HG03378 (cell line): ENCODE data around the gene SGTA.
A peak's percentile ranks its signal among the peaks of the same experiment; 100 is the strongest.
"Not testable (repeated sequence)": the region's sequence is repeated elsewhere in the genome, so short reads cannot be mapped to it uniquely, and the experiment has no call there.

ENCODE experiments used
- ATAC-seq: cut with Tn5 transposase; IDR thresholded peaks from one replicate; pipeline ENCODE4 v1.9.1; 2021; ENCODE audit warnings: mild to moderate bottlenecking, moderate library complexity; ENCODE audit not compliant: unreplicated experiment

Gene SGTA

DNA sequence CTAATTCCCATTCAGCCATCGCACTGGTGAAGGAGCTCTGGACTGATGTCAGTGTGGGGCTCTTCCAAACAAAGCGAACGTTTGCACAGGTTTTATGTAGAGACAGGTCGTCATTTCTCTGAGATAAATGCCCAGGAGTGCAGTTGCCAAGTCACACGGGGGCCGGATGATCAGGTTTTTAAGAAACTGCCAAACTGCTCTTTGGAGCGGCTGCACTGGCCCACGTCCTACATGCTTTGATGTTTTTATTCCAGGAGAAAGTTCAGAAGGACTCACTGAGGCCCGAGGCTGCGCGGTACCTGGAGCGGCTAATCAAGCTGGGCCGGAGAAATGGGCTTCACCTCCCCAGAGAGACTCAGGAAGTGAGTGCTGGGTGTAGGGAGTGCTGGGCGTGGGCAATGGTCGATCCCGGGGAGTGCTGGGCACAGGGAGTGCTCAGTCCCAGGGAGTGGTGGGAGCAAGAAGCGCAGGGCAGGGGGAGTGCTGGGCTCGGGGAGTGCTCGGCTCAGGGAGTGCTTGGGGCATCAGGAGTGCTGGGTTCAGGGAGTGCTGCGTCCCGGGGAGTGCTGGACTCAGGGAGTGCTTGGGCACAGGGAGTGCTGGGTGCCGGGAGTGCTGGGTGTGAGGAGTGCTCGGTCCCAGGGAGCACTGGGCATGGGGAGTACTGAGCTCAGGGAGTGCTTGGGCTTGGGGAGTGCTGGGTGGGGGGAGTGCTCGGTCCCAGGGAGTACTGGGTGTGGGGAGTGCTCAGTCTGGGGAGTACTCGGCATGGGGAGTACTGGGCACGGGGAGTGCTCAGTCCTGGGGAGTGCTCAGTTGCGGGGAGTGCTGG is 13.0 kb upstream of the SGTA start:
- ATAC-seq: no peak

DNA sequence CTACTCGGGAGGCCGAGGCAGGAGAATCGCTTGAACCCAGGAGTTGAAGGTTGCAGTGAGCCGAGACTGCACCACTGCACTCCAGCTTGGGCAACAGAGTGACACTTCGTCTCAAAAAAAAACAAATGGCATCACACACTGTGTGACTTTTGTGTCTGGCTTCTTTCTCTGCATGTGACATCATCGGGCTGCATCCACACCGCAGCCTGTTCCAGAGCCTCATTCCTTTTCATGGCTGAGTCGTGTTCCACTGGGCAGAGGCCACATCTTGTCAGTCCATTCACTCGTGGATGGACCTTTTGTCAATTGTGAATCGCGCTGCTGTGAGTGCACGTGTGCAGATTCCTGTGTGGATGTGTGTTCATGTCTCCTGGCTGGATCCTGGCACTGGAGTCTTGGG is 10.5 kb upstream of the SGTA start:
- no peak for ATAC-seq

DNA sequence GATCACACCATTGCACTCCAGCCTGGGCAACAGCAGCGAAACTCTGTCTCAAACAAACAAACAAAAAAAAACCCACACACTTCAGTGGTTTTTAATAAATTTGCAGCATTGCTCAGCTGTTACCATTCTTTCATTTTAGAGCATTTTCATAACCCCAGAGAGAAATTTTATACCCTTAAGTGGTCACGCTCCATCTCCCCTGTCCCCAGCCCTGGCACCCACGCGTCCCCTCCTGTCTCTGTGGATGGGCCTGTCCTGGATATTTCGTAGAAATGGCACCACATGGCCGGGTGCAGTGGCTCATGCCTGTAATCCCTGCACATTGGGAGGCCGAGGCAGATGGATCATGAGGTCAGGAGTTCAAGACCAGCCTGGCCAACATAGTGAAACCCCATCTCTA is 10.1 kb upstream of the SGTA start:
- ATAC-seq: no peak

DNA sequence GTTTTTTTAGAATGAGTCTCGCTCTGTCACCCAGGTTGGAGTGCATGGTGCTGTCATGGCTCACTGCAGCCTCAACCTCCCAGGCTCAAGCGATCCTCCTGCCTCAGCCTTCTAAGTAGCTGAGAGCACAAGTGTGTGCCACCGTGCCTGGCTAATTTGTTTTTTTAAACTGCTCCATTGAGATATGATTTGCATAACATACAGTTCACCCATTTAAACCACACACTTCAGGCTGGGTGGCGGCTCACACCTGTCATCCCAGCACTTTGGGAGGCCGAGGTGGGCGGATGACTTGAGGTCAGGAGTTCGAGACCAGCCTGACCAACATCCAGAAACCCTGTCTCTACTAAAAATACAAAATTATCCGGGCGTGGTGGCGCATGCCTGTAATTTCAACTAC is 9.6 kb upstream of the SGTA start:
- ATAC-seq: not testable (repeated sequence)

DNA sequence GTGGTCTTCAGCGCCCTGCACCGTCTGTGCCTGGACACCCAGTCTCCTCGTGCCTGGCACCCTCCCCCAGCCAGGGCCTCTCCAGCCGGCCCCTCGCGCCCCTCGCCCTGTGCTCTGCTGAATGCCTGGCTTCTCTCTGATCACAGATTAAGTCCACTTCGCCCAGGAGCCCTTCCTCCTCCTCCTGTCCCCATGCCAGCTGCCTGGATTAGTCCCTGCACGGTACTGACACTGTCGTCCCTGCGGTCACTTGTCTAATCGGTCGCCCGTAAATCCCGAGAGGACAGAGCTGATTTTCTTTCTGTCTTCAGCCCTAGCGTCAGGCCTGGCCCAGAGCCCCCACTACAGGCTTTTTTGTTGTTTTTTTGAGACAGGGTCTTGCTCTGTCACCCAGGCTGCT is 8.8 kb upstream of the SGTA start:
- ATAC-seq: no peak

DNA sequence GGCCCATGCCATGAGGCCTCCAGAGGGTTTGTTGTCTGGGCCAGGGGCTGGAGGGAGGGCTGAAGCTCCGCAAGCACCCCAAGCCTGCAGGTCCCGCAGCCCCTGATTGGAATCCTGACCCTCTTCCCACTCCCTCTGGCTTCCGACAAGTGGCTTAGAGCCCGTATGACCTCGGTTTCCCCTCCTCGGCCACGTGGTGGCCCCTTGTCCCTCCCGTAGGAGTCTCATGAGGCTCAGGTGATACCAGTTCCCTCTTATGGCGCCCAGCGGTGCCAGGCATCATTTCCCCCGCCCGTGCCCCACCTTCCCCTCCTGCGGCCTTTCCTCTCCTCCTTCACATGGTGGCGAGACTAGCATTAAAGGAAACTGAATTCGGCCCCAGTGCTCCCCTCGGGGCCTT is 8.4 kb upstream of the SGTA start:
- ATAC-seq: no peak

DNA sequence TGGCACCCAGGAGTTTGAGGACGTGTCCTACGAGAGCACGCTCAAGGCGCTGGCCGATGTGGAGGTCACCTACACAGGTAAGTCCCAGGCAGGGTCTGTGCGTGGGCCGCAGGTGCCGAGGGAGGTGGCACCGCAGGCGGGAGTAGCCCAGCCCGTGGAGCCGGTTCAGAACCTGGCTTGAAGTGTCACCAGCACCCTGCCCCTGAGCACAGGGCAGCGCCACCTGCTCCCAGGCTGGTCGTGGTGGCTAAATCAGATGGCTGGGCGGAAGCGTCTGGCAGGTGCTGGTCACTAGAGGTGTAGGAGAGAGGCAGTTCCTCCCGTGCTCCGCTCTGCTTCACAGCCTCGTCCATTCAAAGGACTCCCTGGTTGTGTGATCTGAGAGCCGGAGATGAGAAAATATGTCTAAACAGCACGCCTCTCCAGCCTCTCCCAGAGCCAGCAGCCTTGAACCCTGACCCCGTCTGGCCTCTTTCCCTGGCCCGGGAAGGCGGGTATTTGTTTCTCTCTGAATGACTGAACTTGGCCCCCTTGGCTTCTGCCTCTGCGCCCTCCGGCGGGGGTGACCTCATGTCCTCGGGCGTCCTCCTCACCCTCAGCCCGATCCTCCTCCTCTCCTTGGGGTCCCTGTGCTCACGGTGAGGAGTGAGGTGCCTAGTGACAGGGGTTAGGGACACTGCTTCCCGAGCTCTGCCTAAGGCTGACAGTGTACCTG is 7.6 kb upstream of the SGTA start:
- ATAC-seq: no peak

DNA sequence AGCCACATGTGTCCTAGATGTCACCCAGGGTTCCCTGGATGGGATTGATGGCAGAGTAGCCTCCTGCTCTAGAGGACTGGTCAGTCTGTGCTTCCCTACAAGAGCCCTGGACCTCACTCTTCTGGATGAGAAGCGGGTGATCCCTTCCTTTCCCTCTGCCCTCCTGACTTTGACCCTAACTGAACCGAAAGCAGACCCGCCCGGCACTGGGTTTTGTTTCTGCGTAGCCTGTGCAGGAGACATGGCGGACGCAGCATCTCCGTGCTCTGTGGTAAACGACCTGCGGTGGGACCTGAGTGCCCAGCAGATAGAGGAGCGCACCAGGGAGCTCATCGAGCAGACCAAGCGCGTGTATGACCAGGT is 7.1 kb upstream of the SGTA start:
- ATAC-seq: no peak

DNA sequence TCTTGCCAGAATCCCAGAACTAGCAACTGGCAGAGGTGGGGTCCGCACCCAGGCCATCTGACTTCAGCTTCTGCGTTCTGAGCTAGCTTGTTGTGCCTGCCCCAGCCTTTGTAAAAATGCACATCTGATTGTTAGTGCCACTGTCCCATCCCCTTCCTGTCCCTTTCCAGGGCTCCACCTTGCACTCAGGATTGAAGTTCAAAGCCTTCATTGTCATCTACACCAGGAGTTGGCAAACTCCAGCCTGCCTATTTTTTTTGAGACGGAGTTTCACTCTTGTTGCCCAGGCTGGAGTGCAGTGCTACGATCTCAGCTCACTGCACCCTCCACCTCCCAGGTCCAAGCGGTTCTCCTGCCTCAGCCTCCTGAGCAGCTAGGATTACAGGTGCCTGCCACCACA is 5.2 kb upstream of the SGTA start:
- ATAC-seq: no peak

DNA sequence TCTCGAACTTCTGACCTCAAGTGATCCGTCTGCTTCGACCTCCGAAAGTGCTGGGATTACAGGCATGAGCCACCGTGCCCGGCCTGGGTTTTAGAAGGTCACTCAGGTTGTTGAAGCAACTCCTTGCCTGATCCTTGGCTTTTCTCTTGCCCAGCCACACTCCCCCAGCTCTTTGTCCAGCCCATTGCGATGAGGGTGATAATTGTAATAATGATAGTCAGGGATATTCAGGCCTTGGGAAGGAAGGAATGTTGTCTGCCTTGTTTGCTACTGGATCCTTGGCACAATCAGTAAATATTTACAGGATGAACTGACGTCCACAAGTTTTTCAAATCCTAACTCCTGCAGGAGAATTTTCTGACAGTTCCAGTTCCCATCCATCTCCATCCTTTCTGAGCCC is 4.0 kb upstream of the SGTA start:
- ATAC-seq: no peak

DNA sequence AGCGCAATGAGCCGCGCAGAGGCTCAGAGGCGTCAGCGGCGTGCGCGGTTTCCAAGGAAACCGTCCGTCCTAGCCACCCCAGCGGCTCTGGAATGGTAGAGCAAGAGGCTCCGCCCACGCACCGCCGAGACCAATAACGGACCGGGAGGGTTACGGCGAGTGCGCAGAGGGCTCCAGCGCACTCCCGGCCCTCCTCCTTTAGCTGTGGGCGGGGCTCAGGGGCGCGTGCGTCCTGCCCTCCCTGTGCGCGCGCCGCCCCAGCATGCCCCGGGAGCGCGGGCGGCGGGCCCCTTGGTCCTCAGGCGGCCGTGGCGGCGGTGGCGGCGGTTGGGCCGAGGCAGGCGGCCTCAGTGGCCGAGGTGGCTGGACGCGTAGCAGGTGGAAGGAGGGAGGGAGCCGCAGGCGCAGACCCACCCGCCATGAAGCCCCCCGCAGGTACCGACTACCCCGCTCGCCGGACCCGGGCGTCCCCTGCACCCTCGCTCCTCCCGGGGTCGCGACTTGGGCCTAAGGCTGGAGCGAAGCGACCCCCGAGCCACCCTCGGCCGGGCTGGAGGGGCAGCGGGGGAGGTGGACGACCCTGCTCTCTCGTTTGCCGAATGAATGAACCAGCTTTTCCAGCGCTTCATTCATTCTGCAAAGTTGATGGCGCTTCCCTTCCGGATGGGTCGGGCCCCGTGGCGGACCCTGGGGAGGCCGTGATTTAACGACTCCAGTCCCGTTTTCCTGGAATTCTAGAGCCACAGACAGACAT is 2.3 kb upstream of the SGTA start, which contains the start of gene THOP1:
THOP1 (plus strand) TSS at position 260 of the 754 bp plus-strand sequence; CDS start at position 420, 160 bp downstream.
- peak; percentile 54 for ATAC-seq

DNA sequence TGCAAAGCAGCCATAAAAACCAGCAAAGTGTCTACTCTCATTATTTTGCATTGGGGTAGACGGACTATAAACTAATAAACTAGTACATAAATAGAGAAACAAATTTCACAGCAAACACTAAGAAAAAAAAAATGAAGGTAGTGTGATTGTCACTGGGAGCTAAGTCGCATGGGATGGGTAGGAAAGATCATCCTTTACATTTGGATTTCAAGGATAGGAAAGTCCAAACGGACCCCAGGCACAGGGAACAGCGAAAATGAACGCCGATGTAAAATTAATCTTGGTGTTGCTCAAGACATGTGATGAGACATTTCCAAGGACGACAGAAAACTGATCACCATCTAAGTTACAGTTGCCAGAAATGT is 690 bp upstream of the SGTA start:
- ATAC-seq: no peak

DNA sequence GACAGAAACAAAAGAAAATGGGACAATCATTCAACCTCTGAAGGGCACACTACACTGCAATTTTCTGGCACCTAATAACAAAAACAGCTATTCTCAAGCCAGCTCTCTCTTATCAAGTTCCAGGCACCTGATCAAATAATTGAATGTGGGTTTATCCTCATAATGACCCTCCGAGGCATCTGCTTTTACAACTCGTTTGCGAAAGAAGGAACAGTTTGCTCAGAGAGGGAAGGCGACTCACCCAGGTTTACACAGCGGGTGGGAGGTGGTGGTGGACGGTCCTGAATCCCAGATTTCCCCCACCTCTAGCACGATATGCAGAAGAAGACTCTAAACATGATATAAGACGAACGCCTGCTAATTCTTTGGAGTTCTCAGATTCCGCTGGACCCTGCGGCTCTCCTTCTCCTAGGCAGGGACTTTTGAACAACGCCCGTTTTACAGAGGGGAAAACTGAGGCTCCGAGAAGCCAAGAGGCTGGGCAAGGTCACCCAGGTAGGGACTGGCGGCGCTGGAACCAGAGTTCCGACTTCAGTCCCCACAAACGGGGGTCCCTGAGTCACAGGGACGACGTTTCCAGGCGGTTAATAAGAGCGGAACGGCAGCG is 641 bp downstream of the SGTA start:
- no peak for ATAC-seq

DNA sequence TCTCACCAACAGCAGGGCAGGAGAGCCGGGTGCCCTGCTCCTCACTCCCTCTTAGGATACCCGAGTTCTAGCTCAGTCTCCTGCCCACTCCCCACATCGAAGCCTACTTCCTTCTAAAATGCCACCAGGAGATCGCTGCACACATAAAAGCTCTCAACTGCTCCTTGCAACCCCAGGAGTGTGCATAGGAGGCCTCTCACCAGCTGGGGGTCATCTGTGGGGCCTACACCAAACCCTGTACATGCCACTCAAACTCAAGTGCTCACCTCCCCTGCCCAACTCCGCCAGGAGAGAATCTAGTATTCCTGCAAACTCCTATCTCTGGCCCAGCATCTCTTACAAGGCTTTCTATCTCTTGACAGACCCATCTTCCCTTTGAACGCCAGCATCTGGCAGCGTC is 2.8 kb downstream of the SGTA start:
- ATAC-seq: no peak

DNA sequence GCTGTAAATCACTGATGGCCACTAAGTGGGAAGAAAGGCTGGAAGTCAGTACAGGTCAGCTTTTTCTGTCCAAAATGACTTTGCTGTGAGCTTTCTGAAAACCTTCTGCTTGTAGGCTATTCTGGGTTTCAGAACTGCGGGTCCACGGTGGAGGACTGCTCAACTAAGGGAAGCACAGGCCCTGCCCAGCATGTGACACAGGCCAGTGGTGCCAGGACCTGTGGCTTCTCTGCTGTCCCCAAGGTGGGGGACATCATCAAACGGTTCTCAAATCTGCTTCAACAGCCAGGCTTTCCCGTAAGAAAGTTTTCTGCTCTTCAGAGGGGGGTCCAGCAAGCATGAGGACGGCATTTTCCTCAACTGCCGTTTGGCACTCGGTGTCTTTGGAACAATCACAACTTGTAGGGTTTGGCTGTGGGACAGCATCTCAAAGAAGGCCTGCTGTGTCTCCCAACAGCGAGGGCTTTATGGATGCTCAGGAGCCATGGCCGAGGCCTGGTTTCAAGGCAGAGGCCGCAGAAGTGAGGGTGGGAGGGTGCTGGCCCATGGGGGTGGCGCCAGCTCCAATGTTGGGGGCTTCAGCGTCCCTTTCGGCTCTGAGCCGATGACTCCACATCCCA is 3.8 kb downstream of the SGTA start:
- ATAC-seq: no peak

DNA sequence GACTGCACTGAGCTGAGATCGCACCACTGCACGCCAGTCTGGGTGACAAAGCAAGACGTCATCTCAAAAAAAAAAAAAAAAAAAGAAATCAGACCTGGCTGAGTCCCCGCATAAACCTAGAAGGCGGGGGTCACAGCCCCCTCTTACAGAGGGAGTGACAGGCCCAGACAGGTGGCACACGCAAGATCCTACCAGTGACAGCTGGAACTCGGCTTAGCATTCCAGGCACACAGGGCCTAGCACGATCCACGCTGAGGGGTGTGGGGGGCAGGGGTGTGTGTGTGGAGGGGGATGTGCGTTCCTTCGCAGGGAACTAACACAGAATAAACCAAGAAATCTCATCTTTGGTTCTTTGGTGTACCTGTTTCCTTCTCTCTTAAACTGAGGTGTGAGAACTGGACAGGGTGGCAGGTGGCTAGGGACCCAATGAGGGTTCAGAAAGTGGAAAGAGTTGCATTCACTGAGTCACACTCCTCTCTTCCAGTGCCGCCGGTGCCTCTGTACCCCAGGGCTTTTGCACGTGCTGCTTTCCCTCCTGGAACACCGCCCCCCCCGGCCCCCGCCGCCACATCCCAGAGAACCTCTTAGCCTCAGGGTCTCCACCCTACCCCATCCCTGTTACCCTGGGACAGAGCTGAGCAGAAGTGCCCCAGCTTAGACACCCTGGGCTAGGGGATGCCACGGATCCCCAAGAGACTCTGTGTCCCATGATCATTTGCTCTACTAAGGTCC is 5.0 kb downstream of the SGTA start:
- ATAC-seq: no peak

DNA sequence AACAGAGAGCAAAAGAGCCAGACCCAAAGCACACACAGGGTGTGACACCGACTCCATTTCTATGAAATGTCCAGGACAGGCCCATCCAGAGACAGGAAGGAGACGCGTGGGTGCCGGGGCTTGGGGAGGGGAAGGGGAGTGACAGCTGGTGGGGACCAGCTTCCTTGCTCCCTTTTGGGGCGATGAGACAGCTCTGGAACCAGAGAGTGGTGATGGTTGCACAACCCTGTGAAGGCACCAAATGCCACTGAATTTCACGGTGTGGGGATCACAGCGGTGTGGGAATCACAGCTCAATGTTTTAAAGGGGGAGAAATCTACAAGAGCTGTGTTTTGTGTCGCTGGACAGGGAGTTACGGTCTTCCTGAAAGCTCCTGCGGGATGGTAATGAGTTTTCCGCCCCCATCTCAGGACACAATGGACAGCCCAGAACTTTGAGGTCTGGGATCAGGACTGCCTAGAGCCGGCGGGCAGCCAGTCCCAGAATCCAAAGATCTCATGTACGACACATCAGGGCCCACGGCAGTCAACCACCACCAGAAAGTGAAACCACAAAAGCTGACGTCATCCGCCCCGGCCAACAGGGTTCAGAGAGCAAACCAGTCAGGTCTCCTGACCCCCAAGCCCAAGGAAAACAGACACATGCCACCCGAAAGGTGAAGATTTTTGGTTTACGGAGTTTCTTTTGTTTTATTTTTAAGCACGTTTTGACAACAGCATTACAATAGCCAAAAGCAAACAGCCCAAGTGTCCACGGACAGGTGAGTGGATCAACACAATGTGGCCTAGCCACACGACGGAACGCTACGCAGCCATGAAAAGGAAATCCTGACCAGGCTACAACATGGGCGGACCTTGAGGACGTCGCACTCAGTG is 7.3 kb downstream of the SGTA start:
- no peak for ATAC-seq

DNA sequence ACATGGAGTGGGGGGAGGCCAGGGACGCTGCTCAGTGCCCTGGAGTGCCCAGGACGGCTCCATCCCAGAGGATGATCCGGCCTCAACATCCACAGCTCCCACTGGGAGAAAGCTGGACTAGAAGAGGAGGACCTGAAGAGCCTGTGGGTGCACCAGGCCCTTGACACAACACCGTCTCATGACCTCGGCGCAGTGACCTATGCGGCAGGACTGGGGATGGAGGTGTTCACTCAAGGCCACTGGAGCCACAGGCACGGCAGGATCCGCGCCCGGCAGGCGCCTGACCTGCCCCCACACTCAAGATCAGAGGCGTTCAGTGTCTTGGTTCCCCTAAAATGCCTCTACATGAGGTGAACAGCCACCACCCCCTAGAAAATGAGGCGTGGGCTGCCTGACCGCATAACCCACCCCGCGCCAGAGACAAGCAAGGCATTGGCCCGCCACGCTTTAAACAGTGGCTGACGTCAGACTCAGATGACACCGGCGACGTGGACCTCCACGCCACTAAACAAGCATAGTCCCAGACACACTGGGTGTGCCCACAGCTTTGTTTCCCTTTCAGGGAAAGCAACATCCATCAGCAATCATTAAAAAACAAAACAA is 8.0 kb downstream of the SGTA start:
- ATAC-seq: no peak
